AG04449 (cell line): ENCODE data around the gene FOXP1.

Experiments
- CTCF ChIA-PET: fragments of 350-600 bp; formaldehyde crosslinking; extraction: SDS; loops from one replicate; lab custom pipeline; 2021; ENCODE audit warnings: antibody characterized with exemption; lab: Yijun Ruan, JAX
- POLR2A ChIA-PET: fragments of 400-600, 350-600 bp; formaldehyde crosslinking; extraction: SDS; loops from one replicate; lab custom pipeline; 2020; ENCODE audit warnings: antibody characterized with exemption, inconsistent platforms; lab: Yijun Ruan, JAX
- DNase-seq: peaks from one replicate; pipeline ENCODE4 v3.0.0-alpha.2; 2010; ENCODE audit warnings: low read depth, low spot score
- H3K4me3 ChIP-seq: 2 replicates; pipeline ENCODE4 v1.5.1; 2011; ENCODE audit warnings: low read depth, mild to moderate bottlenecking, control low read depth, low read length
- TF ChIP-seq, protein P1 (sequence below): IDR thresholded peaks from one replicate; pipeline ENCODE4 v1.5.1; 2011; ENCODE audit warnings: mild to moderate bottlenecking, moderate library complexity, low read length, control low read depth, inconsistent platforms; ENCODE audit not compliant: insufficient read depth; ENCODE audit errors: missing control alignments

The FOXP1 gene

DNA sequence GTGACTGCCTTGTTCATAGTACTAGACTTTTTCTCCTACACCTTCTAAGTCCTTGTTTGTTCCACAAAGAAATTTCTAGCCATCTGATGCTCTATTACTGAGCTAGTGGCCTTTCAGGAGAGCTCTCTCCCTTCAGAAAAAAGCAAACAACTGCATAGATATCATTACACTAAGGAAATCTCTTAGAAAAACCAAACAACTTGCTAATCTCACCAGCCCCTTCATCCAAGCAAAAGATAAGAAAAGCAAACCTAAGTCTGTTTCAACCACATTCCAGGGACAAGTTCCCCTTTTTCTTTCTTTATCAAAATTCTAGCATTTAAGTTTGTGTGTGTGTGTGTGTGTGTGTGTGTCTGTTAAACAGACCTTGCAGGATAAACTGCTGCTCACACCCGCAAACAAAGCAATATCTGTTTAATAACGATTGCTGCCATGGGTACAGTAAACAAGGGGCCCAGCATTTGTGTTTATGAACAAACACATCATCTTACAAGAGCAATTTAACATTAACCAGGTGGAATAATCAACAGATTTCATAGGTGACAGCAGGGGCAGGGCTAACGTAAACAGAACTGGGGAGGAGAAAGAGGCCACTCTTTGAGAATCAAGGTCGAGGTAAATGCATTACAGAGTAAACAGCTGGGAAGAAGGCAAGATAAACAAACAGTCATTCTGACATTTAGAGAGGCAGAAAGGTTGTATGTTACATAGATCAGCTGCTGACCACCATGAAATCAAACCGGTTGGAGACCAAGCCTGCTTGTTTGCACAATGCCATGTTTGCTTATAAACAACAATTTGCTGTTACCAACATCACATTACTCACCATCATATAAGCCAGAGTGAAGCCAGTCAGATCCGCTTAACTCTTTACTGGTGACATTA is 375.1 kb downstream of the FOXP1 start:
- H3K4me3 ChIP-seq = no peak overlapping the region
- DNase-seq = no peak
- CTCF ChIA-PET = interaction anchor here (1.3 kb wide), 1 partner anchor 20 kb away, joined by 4 read pairs; no protein-coding TSS in a partner anchor
- POLR2A ChIA-PET = no interaction called here
- TF ChIP-seq, protein P1, sequence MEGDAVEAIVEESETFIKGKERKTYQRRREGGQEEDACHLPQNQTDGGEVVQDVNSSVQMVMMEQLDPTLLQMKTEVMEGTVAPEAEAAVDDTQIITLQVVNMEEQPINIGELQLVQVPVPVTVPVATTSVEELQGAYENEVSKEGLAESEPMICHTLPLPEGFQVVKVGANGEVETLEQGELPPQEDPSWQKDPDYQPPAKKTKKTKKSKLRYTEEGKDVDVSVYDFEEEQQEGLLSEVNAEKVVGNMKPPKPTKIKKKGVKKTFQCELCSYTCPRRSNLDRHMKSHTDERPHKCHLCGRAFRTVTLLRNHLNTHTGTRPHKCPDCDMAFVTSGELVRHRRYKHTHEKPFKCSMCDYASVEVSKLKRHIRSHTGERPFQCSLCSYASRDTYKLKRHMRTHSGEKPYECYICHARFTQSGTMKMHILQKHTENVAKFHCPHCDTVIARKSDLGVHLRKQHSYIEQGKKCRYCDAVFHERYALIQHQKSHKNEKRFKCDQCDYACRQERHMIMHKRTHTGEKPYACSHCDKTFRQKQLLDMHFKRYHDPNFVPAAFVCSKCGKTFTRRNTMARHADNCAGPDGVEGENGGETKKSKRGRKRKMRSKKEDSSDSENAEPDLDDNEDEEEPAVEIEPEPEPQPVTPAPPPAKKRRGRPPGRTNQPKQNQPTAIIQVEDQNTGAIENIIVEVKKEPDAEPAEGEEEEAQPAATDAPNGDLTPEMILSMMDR = no peak

- CTCF ChIA-PET = no interaction called here
- POLR2A ChIA-PET = no interaction called here
- no peak overlapping the region for H3K4me3 ChIP-seq
- DNase-seq = no peak
- TF ChIP-seq, protein P1 = no peak
Observed at GRCh38 chr3:71207632-71208031, 375.9 kb downstream of the FOXP1 start.

DNA sequence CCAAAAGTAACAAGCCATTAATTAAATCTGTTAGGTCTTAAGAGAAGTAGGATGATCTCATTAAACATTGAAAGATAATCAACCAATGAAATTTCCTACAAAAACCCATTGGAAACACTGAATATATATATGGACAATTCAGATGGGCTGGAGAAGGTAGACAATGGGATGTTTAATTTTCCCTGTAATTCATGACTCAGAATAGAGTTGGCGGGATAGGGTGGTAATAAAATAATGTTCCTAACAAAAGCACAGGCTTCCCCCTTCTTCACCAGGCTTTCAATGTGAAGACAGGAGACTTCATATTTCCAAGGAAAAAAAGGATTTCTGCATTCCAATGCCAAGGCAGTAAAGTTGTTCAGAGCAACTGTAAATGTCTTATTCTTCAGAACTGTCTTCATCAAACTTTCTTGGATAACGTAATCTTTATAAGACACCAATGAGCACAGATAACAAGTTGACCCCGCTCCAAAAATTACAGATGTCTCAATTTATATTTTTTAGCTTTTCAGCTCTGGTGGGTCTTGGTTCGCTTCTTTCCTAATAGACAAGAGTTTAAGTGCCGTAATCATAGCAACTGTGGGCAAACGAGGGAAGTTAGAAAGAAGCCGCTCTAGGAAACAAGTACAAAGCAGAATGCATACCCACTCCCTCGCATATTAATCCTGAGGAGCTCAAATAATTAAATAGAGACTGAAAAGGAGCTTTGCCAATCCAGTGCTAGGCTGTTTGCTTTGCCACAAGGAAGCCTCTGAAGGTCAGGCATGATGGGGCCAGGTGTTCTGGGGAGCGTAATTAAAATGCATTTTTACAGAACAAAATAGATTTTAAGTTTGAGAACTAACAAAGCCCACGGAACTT is 377.0 kb downstream of the FOXP1 start:
- ChIA-PET POLR2A (no interaction called here), CTCF (no interaction called here)
- no peak for DNase-seq
- TF ChIP-seq, protein P1 = no peak
- no peak overlapping the region for H3K4me3 ChIP-seq

DNA sequence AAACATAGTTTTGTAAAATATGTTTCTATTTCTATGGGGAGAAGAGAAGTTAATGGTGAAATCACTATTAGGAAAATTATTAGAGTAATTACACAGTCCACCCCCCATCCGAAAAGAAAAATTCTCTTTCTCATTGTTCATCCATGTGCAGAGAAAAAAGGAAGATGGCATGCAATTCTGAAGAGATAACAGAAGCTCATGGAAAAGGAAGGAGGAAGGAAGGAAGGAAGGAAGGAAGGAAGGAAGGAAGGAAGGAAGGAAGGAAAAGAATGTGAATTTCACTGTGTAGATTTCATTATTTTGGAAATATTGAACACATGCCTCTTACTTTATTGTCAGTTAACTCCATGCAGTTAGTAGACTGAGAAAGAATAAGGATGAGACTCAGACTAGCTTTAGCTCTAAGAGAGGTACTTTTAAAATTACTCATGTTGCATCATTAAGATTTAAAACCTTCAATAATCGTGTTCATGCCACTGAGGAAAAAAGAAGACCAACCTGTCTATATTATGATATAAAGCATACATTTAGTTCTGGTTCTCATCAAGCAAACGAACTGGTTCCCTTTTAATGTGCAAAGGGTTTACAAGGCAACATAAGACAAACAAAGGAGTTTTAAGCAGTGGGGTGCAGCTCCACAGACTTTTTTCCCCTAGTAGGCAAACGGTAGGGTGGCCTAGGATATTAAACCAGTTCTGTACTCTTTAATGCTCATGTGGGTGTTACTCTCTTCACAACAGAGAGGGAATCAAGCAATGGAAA is 379.6 kb downstream of the FOXP1 start:
- no peak overlapping the region for H3K4me3 ChIP-seq
- DNase-seq = no peak
- CTCF ChIA-PET = interaction anchor here (0.8 to 1.2 kb wide), 3 partner anchors 8 to 21 kb away, joined by 3 to 5 read pairs (median 4); no protein-coding TSS in a partner anchor
- TF ChIP-seq, protein P1 = no peak
- POLR2A ChIA-PET = no interaction called here

DNA sequence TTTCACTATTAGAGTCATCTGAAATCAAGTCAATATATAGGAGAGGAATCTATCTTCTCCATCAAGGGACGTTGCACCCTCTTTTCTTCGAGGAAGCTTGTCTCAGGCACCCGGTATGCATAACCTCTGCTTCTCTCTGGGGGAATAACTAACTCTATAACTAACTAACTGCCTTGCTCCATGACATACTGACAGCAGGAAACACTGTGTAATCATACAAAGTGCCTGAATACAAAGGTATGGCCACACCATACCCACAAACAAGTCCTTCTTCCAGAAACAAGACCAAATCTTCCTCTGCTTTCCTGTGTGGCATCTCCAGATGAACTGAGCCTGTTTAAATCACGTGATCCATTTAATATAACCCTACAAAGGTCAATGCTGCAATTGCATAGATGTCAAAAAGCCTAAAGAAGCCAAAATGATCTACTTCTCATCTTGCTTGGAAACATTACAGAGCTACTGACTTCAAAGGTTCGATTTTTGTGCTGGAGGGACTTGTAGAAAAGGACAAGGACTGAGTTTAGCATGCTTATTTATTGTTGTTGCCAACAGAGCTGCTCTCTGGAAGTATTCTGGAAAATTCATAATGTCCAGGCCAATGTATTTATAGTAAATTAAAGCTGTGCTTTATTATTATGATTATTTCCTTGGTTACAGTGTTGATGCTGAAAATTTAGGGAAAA is 380.5 kb downstream of the FOXP1 start:
- no peak overlapping the region for H3K4me3 ChIP-seq
- TF ChIP-seq, protein P1 = no peak
- ChIA-PET CTCF (interaction anchor here (0.8 to 1.2 kb wide), 4 partner anchors 9 to 341 kb away, joined by 3 to 5 read pairs (median 4); no protein-coding TSS in a partner anchor), POLR2A (interaction anchor here (0.6 kb wide), 2 partner anchors 101 to 120 kb away, joined by 3 read pairs; no protein-coding TSS in a partner anchor)
- no peak for DNase-seq
